GM19043 (cell line): ENCODE data around the gene GLP1R.
A peak's percentile ranks its signal among the peaks of the same experiment; 100 is the strongest.
"Not testable (repeated sequence)": the region's sequence is repeated elsewhere in the genome, so short reads cannot be mapped to it uniquely, and the experiment has no call there.

ENCODE experiments used
- ATAC-seq: cut with Tn5 transposase; IDR thresholded peaks from one replicate; pipeline ENCODE4 v1.9.1; 2021; ENCODE audit warnings: low read depth; ENCODE audit not compliant: unreplicated experiment

GLP1R gene

DNA sequence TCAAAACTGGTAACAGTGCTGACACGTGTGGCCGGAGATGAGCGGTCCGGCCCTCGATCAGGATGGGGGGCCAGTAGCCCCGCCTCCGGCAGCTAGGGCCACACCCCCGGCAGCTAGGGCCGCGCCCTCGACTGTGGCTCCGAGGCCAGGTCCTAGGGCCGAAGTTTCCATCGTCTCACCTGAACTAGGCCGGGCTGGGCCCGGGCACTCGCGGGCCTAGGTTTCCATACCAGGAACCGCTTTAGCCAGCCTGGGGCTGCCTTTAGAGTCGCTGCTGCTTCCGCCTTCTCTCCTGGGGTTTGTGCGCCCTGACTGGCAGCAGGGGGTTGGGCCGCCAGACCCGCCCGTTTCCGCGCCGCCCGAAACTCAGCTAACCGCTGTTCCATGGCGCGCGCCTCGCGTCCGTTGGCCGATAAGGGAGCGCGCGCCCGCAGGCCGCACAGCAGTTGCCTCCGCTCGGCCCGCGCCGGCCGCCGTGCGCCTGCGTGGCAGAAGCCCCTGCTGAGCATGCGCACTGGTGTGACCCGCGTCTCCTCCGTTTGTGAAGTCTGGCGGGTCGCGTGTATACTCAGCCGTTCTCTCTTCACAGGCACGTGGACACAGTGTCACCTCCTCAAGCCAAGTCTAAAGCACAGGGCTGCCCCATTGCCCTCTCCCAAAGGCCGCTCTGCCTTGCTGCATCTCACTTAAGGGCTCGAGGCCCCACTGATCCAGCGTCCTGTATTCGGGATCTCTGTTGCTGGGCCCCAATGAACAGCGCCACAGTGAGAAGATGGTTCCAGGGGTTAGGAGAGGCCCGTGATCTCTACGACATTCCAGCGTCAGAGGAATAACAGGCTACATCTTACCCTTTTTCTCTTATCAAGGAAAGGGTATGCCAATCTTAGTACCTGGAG is 66.4 kb downstream of the GLP1R start, which contains the start of gene SAYSD1:
TSS of gene SAYSD1 (minus strand) at position 483 of the 896 bp plus-strand sequence. CDS start at position 386, 97 bp downstream.
- ATAC-seq: peak; percentile 89

DNA sequence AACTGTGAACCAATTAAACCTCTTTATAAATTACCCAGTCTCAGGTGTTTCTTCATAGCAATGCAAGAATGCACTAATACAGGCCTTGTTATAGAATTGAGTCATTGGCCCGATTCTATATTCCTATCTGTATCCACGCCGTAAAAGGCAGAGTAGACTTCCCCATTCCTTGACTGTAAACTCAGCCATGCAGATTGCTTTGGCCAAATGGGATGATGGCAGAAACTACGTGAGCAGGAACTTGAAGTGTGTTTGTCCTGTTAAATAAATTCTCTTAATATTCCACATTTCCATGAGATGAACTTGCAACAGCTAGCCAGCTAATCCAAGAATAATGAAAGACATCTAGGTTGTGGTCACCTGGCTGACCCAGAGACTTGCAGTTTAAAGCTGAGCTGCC is 70.3 kb downstream of the GLP1R start:
- ATAC-seq: no peak

DNA sequence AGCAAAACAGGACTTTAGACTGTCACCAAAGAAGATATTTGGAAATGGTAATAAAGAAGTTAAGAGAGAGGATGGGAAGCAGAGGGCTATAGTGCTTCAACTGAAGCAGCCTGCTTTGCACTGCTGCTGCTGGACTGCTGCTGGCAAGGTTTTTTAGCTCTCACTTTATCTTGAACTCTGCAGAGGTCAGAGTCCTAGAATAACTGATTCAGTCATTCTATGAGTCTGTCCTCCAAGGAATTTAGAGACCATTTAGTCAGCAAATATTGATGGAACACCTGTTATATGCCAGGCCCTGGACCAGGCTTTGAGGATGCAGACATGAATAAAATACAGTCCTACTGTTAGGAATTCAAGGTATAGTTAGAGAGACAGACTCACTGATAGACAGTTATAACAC is 75.5 kb downstream of the GLP1R start:
- no peak for ATAC-seq

DNA sequence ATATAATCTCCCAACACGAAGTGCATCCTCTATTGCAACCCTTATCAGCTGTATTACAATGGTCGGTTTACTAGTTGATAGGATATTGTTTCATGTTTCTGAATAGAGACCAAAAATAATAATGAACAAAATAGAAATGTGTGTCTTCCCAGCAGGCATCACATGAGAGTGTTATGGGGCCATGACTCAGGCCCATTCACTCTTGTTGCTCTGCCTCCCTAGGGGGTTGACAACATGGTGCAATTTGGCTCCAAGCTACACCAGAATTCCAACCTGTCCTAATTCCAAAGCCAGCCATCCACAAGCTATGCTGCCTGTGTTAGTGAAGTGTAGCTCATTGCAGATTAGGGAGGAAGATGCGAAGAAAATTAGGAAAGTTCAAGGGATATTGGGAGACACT is 79.5 kb downstream of the GLP1R start:
- no peak for ATAC-seq

DNA sequence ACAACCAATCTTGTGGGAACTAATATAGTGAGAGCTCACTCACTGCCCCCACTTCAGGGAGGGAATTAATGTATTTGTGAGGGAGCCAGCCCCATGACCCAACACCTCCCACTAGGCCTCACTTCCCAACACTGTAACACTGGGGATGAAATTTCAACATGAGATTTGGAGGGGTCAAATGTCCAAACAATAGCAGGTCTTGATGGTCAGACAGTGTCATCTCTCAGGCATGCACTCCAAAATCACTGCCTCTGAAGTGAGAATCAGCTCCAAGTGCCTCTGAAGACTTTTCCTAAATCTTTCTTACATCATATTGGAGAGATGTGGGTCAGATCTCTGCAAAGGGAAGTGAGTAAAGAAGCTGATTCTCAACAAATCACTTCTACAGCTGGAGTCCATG is 80.3 kb downstream of the GLP1R start:
- ATAC-seq: no peak

DNA sequence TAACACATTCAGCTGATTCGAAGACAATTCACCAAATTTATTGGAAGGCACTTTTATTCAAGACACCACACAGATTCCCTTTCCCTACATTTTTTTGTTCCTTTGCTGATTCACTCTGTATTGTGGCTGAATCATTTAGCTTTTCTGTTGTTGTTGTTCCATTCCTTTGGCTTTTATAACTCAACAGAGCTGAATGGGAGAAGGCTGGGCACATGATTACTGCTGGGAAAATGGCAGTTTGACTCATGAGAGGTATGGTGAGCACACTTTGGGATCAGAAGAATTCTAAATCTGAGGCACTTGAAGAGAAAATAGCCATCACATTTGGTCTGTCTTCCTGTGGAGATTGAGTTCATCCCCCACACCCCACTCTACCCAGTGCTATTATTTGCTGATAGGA is 82.1 kb downstream of the GLP1R start:
- no peak for ATAC-seq

DNA sequence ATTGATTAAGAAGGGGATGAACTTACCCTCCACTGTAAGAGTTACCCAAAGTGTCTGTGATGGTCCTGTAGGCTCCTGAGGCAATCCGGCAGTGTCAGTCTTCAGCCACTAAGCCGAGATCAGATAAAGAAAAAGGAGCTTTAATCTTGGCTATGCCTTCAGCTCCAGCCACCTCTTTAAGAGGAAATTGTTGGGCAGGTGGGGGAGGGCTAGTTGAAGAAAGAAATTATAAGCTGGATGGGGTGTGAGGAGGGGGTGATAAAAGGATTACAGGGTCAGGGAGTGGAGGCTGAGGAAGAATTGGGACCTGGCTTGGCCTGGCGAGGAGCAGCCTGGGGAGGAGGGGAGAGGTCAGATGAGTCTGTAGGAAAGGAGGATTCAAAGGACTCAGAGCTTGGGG is 86.2 kb downstream of the GLP1R start:
- not testable (repeated sequence) for ATAC-seq

DNA sequence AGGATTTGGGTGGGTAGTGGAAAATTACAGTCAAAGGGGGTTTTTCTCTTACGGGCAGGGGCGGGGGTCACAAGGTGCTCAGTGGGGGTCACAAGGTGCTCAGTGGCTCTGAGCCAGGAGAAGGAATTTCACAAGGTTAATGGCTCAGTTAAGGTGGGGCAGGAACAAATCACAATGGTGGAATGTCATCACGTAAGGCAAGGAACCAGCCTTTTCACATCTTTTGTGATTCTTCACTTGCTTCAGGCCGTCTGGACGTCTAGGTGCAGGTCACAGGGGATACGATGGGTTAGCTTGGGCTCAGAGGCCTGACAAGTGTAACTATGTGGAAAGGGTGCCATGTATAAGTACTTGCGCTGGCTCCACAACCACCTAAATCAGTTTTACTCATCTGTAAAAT is 87.6 kb downstream of the GLP1R start:
- not testable (repeated sequence) for ATAC-seq

DNA sequence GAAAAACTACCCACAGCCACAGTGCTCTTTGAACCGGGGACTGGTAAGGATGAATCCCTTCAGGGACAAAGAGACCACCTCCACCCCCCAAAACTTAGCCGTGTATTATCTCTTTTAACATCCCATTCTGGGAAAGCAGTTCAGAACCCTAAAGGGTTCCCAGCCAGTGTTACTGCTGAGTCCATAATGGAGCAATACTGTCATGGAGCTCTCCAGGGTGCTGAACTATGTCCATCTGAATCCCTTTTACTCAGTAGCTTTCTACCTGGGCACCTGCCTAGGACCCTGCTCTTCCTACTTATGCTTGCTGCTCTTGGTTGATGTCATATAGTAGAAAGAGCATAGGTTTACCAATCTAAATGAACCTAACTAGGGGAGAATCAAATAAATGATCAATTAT is 88.7 kb downstream of the GLP1R start:
- no peak for ATAC-seq
